SIG-M5 treated with dmso at 0.1 percent for 504 hours (cell line): ENCODE results near the gene STAG1.
A peak's percentile ranks its signal among the peaks of the same experiment; 100 is the strongest.
"Not testable (repeated sequence)": the region's sequence is repeated elsewhere in the genome, so short reads cannot be mapped to it uniquely, and the experiment has no call there.

Experiments
- DNase-seq: peaks from one replicate; lab custom pipeline; 2025; ENCODE audit not compliant: unreplicated experiment; lab: John Stamatoyannopoulos, UW

STAG1 gene

GRCh38 chr3:136708333-136708985 lies 43.7 kb downstream of the STAG1 start:
- peak; percentile 76 for DNase-seq

GRCh38 chr3:136703429-136703828 lies 48.7 kb downstream of the STAG1 start:
- no peak for DNase-seq

DNA sequence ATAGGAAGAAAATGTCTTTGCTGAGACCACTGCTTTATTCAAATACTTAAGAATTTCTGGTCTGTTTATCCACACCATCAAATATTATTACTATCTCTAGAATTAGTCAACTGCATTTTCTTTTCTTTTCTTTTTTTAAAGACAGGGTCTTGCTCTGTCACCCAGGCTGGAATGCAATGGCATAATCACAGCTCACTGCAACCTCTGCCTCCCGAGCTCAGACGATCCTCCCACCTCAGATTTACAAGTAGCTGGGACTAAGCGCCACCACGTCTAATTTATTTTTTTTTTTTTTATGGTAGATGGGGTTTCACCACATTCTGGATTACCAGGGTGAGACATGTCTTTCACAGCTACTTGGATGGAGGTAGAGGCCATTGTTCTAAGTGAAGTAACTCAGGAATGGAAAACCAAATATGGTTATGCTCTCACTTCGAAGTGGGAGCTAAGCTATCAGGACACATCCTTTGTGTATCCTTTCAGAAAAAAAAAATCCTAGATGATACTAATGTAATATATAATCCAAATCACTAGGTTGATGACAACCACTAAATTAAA lies 52.8 kb downstream of the STAG1 start:
- DNase-seq = no peak

DNA sequence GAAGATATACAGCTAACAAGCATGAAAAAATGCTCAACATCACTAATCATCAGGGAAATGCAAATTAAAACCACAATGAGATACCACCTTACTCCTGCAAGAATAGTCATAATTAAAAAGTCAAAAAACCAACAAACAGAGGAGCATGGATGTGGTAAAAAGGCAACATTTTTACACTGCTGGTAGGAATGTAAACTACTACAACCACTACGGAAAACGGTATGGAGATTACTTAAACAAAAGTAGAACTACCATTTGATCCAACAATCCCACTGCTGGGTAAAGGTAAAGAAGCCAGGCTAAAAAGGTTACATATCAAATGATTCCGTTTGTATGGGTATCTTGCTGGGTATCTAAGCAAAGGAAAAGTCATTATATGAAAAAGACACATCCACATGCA lies 53.8 kb downstream of the STAG1 start:
- no peak for DNase-seq

- DNase-seq = no peak
Measured at GRCh38 chr3:136696797-136697196, 55.4 kb downstream of the STAG1 start.

DNA sequence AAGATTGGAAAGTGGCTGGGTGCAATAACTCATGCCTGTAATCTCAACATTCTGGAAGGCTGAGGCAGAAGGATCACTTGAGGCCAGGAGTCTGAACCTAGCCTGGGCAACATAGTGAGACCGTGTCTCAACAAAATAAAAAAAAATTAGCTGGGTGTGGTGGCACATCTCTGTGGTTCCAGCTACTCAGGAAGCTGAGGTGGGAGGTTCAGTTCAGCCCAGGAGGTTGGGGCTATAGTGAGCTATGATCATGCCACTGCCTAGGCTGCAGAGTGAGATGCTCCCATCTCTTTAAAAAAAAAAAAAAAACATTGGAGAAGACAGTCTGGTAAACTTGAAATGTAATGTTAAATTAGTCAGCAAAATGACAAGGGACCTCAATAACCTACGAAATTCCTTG lies 57.9 kb downstream of the STAG1 start:
- no peak for DNase-seq

GRCh38 chr3:136690599-136690998 lies 61.6 kb downstream of the STAG1 start:
- DNase-seq = peak; percentile 34

DNA sequence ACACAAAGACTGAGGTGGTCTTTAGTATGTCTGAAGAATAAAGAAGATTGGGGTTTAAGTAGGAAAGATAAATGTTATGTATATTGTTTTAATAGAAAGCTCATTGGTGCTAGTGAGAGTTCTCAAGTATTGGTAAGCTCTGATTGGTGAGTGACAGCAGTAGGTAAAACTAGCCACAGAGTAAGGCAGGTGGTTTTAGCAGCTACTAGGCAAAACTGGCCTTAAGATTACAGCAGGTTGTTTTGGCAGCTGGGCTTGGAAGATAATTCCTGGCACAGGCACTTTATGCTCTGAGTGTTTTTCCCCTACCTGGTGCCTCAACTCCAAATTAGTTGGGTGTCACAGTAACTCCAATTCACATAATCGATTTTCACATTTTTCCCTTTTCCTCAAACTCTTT lies 66.3 kb downstream of the STAG1 start:
- no peak for DNase-seq

DNA sequence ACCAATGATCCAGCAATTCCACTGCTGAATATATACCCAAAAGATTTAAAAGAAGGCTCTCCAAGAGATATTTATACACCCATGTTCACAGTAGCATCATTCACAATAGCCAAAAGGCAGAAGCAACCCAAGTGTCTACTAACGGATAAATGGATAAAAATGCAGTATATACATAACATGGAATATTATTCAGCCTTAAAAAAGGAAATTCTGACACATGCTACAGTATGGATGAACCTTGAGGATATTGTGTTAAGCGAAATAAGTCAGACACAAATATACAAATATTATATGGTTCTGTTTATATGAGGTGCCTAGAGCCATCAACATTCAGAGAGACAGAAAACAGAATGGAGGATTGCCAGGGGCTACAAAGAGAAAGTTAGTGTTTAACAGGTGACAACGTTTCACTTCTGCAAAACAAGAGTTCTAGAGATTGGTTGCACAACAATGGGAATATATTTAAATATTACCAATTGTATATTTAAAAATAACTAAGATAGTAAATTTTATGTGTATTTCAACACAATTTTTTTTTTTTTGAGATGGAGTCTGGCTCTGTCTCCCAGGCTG lies 69.4 kb downstream of the STAG1 start:
- peak; percentile 34 for DNase-seq

DNA sequence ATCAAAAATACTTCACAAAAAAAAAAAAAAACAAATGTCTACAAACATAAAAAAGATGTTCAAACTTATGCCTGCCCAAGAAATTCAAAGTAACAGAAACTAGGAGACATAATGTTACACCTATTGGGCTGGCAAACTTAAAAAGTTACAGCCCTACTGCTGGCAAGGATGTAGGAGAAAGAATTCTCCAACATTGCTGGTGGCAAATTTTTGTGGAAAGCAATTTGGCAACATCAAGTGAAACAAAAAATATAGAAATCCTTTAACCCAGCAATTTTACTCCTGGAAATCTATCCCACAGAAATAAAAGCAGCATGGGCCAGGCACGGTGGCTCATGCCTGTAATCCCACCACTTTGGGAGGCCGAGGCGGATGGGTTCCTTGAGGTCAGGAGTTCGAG lies 73.2 kb downstream of the STAG1 start:
- DNase-seq = no peak

GRCh38 chr3:136676009-136676408 lies 76.2 kb downstream of the STAG1 start:
- DNase-seq = no peak

DNA sequence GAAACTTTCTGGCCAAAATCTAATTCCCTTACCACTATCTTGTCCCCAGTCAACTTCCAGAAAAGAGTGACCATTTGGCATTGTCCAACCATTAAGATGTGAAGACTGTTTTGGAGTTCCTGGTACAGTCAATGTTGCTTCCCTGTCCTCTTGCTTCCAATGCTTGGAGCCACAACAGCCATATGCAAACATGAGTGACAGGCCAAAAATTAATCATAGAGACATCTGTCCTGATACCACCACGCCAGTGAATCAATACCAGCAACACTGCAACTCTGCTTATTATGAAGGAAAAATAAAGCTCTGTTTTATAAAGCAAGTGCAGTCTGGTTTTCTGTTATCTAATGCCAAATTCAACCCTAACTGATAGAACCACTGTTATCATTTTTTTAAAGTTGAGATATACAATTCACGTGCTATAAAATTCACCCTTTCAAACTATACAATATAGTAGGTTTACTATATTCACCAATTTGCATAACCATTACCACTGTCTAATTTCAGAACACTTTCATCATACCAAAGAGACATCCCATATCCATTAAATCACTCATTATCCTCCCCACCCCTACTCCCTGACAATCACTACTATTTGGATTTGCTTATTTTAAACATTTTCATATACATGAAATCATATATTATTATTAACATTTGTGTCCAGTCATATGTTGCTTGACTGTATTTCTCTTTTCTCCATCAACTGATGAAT lies 76.9 kb downstream of the STAG1 start:
- no peak for DNase-seq

- DNase-seq = no peak
Measured at GRCh38 chr3:136672457-136672856, 79.7 kb downstream of the STAG1 start.

- DNase-seq = no peak
Measured at GRCh38 chr3:136671921-136672320, 80.3 kb downstream of the STAG1 start.

DNA sequence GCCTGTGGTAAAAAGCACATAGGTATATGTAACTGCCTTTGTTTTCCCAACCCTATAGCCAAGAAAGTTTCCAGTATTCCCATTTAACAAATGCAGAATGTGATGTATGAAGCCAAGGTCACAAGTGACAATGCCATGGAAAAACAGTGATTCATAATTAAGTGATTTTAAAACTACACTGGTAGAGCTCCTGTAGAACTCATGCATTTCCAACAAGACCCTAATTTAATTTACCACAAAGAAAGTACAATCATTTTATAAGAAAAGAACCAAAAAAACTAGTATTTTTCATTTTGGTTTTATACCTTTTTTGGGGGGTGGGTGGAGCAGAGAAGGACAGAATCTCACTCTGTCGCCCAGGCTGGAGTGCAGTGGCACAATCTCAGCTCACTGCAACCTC lies 82.0 kb downstream of the STAG1 start:
- DNase-seq = no peak

GRCh38 chr3:136667081-136667480 lies 85.1 kb downstream of the STAG1 start:
- DNase-seq = no peak

DNA sequence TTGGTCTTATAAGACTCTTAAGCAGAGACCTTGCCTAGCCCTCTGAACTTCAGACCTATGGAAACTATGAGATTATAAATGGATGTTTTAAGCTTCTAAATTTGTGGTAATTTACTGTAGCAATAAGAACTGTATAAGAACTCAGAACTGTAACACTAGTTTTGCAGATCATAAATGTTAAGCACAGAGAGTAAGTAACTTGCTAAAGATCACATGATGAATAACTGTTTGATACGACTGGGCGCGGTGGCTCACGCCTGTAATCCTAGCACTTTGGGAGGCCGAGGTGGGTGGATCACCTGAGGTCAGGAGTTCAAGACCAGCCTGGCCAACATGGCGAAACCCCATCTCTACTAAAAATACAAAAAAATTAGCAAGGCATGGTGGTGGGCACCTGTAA lies 85.9 kb downstream of the STAG1 start:
- DNase-seq = not testable (repeated sequence)

GRCh38 chr3:136664771-136665170 lies 87.4 kb downstream of the STAG1 start:
- no peak for DNase-seq

DNA sequence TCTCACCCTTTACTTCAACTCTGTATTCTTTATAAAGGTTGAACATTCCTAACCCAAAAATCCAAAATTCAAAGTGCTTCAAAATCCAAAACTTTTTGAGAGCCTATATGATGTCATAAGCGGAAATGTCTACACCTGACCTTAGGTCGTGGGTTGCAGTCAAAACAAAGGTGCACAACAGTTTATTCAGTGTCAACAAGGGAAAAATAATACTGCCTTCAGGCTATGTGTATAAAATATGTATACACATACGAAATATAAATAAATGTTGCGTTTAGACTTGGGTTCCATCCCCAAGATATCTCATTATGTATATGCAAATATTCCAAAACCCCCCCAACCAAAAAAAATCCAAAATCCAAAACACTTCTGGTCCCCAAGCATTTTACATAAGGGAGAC lies 90.9 kb downstream of the STAG1 start:
- no peak for DNase-seq

DNA sequence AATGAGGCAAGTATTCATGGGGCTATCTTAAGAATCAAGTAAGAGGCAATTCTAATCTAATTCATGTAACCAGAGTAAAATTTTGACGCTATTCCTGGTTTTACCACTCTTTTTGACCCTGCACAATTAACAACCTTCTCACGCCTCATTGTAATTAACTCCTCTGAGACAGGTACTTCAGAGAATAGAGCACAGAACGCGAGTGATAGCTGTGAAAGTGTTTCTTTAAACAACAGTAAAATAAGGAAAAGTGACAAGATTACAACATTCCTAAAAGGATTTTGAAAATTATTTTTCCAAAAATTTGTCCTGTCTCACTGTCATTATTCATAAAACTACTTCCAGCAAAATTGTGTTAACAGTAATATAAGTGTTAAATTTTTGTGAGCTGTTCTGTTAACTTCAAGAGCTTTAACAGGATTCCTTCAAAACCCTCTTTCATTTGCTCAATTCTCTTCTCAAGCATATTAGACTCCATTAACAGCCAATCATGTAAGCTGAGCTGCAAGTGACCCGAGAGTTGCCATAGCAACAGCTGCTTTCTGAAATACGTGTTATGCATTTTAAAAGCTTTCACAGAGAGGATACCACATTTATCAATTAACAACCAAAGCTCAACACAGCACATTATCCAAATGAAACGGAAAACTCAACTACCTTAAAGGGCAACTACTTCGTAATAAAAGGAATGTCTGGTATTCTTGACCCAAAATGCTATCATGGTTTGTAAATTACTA lies 93.1 kb downstream of the STAG1 start:
- DNase-seq = peak; percentile 14

GRCh38 chr3:136657526-136657925 lies 94.7 kb downstream of the STAG1 start:
- DNase-seq = no peak

DNA sequence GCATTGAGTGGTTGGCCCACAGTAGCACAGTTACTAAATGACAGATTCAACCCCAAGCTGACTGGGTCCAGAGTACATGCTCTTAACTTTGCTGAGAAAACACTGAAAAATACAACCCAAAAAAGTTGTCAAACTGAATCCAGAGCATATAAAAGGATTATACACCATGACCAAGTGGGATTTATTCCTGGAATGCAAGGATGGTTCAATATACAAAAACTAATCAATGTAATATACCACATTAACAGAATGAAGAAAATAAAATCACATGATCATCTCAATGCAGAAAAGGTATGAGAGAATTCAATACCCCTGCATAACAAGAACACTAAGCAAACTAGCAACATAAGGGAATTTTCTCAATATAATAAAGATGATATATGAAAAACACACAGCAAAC lies 98.5 kb downstream of the STAG1 start:
- DNase-seq = no peak
